NCI-H187 (cell line): ENCODE measurements around the gene HAP1.
"Not testable (repeated sequence)": the region's sequence is repeated elsewhere in the genome, so short reads cannot be mapped to it uniquely, and the experiment has no call there.

Source experiments
- DNase-seq, 2 experiments: peaks; one replicate each; lab custom pipeline; 2025; lab: John Stamatoyannopoulos, UW

The HAP1 gene

GRCh38 chr17:41689497-41690299, 44.7 kb downstream of the HAP1 start:
- DNase-seq, result no peak

- peak; percentile 95 to 98 for DNase-seq
Measured at GRCh38 chr17:41688641-41689496, 45.6 kb downstream of the HAP1 start, which contains the start of gene EIF1. TSS of gene EIF1 (plus strand) at chr17:41688885. CDS start at chr17:41689039, 154 bp downstream.

- peak in 1 of 2 experiments; percentile 68 for DNase-seq
Measured at GRCh38 chr17:41687828-41688640, 46.4 kb downstream of the HAP1 start.

- DNase-seq, result no peak
Measured at GRCh38 chr17:41686281-41686680, 48.2 kb downstream of the HAP1 start.

GRCh38 chr17:41685753-41686152, 48.7 kb downstream of the HAP1 start:
- not testable (repeated sequence) for DNase-seq

GRCh38 chr17:41684035-41684434, 50.4 kb downstream of the HAP1 start:
- no peak for DNase-seq

GRCh38 chr17:41683441-41684007, 50.9 kb downstream of the HAP1 start:
- DNase-seq, result no peak

- no peak for DNase-seq
Measured at GRCh38 chr17:41682631-41683030, 51.8 kb downstream of the HAP1 start.

- DNase-seq, result no peak
Measured at GRCh38 chr17:41681776-41682175, 52.7 kb downstream of the HAP1 start.

- no peak for DNase-seq
Measured at GRCh38 chr17:41680426-41681040, 53.9 kb downstream of the HAP1 start.

GRCh38 chr17:41679740-41680425, 54.6 kb downstream of the HAP1 start:
- no peak for DNase-seq

- DNase-seq, result no peak
Measured at GRCh38 chr17:41678907-41679739, 55.3 kb downstream of the HAP1 start.

- DNase-seq, result no peak
Measured at GRCh38 chr17:41678411-41678906, 56.0 kb downstream of the HAP1 start.

- no peak for DNase-seq
Measured at GRCh38 chr17:41676058-41676419, 58.4 kb downstream of the HAP1 start.

GRCh38 chr17:41675157-41676057, 59.0 kb downstream of the HAP1 start:
- not testable (repeated sequence) for DNase-seq
